CD4-positive, alpha-beta T cell treated with Interleukin-21 for 1 hour (primary cell): ENCODE measurements around the gene RAB11B.
"Not testable (repeated sequence)": the region's sequence is repeated elsewhere in the genome, so short reads cannot be mapped to it uniquely, and the experiment has no call there.

Source experiments
- DNase-seq: peaks from one replicate; pipeline ENCODE4 v3.0.0-alpha.2; 2020

Gene RAB11B

DNA sequence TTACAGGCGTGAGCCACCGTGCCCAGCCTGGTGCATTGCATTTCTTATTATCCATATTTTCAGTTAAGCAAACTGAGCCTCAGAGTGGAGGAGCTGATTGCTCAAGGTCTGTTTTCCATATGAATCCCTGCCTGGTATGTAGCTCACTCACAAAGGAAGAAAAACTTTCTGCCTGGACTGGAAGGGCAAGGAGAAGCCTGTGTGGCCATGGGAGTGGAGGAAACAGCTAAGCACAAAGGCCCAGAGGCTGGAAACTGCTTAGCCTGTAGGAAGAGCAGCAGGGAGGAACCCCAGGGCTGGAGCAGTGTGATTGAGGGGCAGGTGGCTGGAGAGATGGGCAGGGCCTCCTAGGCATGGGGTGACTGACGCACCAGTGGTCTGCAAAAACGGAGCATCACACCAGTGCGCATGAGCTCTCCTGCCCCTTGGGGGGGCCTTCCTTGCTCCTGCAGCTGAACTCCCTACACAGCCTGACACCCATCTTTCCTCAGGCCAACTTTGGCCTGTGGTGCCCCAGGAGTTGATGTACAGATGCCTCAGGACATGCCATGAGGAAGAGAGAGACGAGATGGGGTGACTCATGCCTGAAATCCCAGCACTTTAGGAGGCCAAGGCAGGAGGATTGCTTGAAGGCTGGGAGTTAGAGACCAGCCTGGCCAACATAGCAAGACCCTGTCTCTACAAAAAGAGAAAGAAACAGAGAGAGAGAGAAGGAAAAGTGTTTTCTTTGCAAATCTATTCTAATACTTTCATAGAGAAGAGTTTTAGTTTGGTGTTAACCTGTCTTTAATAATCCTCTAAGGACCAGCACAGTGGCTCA is 51.8 kb downstream of the RAB11B start:
- DNase-seq, result no peak

DNA sequence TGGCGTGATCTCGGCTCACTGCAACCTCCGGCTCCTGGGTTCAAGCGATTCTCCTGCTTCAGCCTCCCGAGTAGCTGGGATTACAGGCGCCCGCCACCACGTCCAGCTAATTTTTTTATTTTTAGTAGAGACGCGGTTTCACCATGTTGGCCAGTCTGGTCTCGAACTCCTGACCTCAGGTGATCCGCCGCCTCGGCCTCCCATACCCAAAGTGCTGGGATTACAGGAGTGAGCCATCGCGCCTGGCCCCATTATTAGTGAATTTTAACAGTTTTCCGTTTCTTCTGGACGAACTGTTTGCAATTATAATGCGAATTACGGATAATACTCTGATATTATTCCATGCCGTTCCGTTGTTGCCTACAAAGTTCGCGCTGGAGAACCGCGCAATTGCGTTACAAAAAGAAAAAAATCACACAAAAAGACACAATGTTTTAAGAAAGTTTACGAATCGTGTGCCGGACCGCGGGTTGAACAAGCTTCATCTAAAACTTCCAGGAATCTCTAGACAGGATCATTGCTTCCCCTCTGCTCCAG is 54.0 kb downstream of the RAB11B start:
- DNase-seq, result not testable (repeated sequence)

DNA sequence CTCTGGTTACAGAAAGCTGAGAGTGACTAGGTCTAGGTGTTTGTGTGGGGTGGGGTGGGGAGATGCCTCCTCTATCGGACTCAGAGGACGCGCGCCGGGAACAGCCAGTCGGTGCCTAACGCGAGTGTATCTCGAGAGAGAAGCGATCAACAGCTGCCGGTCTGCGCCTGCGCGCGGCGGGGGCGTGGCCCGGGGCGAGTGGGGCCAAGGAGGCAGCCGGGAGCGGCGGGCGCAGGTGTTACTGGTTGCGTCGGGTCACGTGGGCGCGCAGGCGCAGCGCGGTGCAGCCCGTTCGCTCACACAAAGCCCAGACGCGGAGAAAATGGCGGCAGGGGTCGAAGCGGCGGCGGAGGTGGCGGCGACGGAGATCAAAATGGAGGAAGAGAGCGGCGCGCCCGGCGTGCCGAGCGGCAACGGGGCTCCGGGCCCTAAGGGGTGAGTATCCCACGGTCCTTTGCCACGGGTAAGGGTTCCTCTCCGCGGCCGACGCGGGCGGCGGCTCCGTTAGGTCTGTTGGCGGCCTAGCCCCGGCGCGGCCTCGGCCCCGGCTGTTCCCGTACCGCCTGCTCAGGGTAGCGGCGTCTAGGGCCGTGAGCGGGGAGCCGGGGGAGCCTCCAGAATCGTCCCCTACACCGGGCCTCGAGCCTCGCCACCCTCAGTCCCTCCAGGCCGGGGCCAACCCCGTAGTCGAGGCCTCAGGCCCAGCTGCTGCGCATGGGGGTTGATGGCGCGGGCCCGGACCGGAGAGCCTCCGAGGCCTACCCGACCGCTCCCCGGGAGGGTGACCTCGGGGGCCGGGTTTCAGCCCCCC is 54.7 kb downstream of the RAB11B start, which contains the start of gene HNRNPM:
TSS of gene HNRNPM (plus strand) at position 299 of the 811 bp plus-strand sequence. CDS start at position 323, 24 bp downstream.
- peak; percentile 100 for DNase-seq

DNA sequence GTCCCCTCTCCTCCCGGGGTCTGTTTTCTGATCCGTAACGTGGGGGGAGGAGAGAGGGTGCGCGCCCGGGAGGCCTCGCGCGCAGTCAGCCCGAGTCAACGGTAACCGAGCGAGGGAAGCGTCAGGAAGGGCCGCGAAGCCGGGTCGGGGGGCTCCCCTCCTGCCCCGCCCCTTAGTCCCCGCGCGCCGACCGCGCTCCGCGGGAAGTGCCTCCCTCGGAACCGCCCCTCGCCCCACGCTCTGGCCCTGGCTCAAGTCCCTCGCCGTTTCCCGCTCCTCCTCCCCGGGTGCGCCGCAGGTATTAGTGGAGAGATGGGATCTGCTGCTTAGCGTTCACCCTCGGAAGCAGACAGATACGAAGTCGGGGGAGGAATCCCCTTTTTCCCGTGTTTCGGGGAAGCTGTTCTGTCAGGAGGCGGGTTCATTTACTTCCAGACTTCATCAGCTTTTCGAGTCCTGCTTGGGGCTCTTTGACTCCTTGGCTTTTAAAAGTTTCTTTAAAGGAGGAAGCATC is 55.4 kb downstream of the RAB11B start:
- DNase-seq, result peak; percentile 49

DNA sequence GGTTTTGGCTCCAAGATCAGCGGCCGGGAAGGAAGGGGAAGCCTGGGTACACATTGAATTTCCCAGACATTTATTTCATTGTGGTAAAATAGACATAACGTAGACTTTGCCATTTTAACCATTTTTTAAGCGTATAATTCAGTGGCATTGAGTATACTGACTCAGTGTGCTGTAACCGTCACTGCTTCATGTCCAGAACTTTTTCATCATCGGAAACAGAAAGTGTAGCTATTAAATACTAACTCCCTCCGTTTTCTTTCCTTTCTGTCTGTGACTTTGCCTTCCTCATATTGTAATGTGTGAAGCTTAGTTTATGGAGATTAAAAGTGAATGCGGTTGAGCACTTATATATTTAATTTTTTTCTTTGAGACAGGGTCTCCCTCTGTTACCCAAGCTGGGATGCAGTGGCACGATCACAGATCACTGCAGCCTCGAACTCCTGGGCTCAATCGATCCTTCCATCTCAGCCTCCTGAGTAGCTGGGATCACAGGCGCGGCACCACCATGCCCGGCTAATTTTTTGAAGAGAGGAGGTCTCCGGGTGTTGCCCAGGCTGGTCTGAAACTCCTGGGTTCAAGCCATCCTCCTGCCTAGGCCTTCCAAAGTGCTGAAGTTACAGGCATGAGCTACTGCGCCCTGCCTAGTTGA is 56.0 kb downstream of the RAB11B start:
- no peak for DNase-seq

DNA sequence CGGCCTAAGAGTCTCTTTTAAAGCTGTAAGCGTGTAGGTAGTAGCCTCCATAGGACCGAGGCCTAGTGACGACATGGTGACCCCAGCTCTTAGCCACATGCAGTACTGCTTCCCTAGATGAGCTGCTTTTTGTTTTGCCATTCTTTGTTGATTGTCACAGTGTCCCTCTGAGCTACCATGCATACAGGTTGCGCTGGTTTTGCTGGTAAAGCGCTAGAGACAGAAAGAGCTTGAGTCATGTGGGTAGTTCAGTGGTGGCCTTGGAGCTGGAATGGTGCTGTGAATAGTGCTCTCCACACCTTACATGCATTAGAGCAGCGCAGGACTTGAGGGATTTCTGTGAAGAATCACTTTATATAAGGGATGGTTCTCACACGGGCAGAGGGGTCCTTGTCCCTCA is 59.7 kb downstream of the RAB11B start:
- no peak for DNase-seq

DNA sequence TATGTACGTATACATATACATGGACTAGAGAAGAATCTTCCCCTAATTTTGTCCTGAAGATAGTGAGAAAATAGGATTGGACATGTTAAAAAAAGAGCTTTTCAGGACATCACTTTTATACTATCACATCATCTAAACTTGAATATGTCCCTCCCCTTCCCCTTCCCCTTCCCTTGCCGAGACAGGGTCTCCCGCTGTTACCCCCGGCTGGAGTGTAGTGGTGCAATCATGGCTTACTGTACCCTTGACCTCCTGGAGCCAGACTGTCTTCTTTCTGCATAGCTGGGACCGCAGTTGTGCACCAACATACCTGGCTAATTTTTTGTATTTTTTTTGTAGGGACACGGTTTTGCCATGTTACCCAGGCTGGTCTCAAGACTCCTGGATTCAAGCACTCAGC is 61.2 kb downstream of the RAB11B start:
- no peak for DNase-seq

DNA sequence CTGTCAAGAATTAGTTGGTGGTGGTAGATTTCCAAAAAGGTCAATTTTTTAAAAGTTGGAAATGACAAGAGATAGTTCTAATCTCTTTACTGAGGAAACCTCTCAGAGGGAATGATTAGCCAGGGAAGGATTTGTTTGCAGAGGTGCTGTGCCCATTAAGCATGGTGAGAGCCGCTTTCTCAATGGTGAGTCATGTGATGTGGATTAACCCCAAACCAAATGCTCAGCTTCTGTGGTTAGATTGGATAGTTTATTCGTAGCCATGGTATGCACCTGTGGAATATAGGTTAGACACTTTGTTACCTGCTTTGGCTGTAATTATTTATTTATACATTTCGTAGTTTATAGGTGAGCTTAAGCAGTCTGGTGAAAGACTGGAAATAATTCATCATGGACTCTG is 61.7 kb downstream of the RAB11B start:
- no peak for DNase-seq

DNA sequence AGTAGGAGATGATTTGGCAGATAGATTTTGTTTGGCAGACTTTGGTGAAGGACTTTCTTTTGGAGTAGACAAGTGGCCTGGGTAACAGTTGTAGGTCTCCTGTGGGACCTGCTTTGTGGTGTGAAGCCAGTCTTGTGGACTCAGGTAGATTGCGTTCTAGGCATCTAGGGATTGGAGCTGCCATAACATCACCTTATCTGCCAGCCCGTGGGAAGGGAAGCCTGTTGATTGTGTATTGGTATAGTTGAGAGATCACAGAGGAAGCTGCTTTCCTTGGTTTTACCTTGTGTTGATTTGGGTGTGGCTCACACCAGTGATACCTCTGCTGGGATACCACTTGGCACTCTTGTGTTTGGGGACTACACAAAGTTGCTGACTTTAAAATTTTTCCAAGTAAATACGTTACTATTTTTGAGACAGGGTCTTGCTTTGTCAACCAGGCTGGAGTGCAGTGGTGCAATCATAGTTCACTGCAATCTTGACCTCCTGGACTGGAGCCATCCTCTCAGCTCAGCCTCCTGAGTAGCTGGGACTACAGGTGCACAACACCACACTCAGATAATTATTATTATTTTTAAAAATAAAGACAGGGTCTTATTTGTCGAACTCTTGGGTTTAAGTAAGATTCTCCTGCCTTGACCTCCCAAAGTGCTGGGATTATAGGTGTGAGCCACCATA is 62.4 kb downstream of the RAB11B start:
- no peak for DNase-seq

DNA sequence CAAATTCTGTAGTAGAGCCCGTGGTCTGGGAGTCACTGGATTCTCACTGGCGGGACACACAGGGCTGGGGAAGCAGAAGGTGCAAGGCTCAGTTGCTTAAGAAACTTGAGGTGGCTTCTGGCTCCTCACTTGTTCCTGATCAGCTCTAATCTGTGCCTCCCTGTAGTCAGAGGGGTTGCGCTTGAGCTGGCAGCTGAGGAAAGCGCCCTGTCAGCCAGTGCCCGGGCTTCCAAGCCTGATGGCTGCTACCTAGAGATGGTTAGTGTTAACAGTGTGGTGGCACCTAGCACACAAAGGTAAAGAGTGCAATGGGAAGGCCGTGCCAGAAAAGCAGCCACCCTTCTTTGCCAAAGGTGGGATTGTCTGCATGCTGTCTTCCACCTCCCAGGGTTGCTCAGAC is 63.5 kb downstream of the RAB11B start:
- DNase-seq, result no peak
